C4-2B (cell line): Measurements from ENCODE around the gene VWC2L.

Source experiments
- ZFX ChIP-seq: fragments of 450-650 bp; IDR thresholded peaks from 2 replicates; pipeline ENCODE4 v1.6.1; 2017
- TF ChIP-seq, protein P1 (sequence below): fragments of 450-650 bp; conservative IDR thresholded peaks from 2 replicates; pipeline ENCODE4 v1.5.1; 2017; ENCODE audit warnings: mild to moderate bottlenecking

DNA sequence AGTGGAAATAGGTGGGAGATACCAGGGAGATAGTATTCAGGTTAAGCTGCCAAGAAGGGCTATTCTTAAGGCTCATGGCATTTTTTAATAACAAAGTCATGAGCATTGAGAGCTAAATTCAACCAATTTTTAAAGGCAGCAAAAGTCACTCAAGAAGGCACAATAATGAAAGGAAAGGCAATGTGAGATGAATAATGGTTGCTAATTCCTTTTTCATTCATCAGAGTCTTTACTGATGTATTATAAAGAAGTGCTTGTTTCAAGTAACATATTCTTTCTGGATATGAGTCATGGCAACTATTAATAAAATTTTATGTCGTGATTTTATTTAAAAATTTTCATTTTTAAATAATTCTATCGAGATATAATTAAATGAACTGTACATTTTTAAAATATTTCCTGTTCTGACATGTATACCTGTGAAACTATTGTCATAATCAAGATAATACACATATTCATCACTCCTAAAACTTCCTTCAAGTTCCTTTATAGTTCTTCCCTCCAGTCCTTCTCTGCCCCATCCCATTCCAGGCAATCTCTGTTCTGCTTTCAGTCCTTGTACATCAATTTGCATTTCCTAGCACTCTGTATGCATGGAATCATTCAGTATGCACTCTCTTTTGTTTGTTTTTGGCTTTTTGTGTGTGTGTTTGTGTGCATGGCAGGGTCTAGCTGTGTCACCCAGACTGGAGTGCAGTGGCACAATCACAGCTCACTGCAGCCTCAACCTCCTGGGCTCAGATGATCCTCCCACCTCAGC is 40.8 kb downstream of the VWC2L start:
- TF ChIP-seq, protein P1, sequence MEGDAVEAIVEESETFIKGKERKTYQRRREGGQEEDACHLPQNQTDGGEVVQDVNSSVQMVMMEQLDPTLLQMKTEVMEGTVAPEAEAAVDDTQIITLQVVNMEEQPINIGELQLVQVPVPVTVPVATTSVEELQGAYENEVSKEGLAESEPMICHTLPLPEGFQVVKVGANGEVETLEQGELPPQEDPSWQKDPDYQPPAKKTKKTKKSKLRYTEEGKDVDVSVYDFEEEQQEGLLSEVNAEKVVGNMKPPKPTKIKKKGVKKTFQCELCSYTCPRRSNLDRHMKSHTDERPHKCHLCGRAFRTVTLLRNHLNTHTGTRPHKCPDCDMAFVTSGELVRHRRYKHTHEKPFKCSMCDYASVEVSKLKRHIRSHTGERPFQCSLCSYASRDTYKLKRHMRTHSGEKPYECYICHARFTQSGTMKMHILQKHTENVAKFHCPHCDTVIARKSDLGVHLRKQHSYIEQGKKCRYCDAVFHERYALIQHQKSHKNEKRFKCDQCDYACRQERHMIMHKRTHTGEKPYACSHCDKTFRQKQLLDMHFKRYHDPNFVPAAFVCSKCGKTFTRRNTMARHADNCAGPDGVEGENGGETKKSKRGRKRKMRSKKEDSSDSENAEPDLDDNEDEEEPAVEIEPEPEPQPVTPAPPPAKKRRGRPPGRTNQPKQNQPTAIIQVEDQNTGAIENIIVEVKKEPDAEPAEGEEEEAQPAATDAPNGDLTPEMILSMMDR, result no peak
- TF ChIP-seq ZFX, result no peak
